ENCODE data around the gene LPCAT1. TPM values are rescaled to one million over a fixed set of nuclear protein-coding genes. Genes with fewer than 3 reads are reported as not detected.
"Not testable (repeated sequence)": the region's sequence is repeated elsewhere in the genome, so short reads cannot be mapped to it uniquely, and the experiment has no call there.

Gene LPCAT1
- total and polyA plus RNA-seq, 8 donors = 5.2 to 229 (median 14.4) TPM

- H3K9me3 ChIP-seq = no peaks in the 10 kb centered on the region
- WGBS, 5 donors = 86 to 91% (median 89%) methylated on average over 16 to 17 of the region's 17 CpGs
- no peak overlapping the region for H3K4me3 ChIP-seq
- H3K36me3 ChIP-seq = peaks cover 0 to 44% (median 38%) of the 10 kb centered on the region in 4 donors
- H3K4me1 ChIP-seq = peaks cover 0 to 36% (median 25%) of the 10 kb centered on the region in 4 donors
- no peak for DNase-seq
- TF ChIP-seq EP300 (IDR thresholded peaks at IDR 0.05) = no peak
- TF ChIP-seq POLR2A (IDR thresholded peaks at IDR 0.05) = no peak
- TF ChIP-seq POLR2AphosphoS5 (IDR thresholded peaks at IDR 0.05) = no peak
- TF ChIP-seq CTCF (IDR thresholded peaks at IDR 0.05) = no peak
- intact Hi-C loops (cut with DNase I; ENCODE audit: low total_unique reads) = no loop called here
- H3K27ac ChIP-seq = no peak overlapping the region
- H3K27me3 ChIP-seq = no peaks in the 10 kb centered on the region
These were observed 16.3 kb downstream of the LPCAT1 start for GRCh38 chr5:1507457-1507856.

- 88 to 97% (median 93%) methylated on average over 11 of the region's 11 CpGs for WGBS, 5 donors
- H3K4me1 ChIP-seq = peaks cover 0 to 41% (median 29%) of the 10 kb centered on the region in 4 donors
- intact Hi-C loops (cut with DNase I; ENCODE audit: low total_unique reads) = no loop called here
- DNase-seq = no peak
- H3K36me3 ChIP-seq = peaks cover 0 to 40% (median 33%) of the 10 kb centered on the region in 4 donors
- TF ChIP-seq POLR2AphosphoS5 (IDR thresholded peaks at IDR 0.05) = no peak
- no peak overlapping the region for H3K27ac ChIP-seq
- no peaks in the 10 kb centered on the region for H3K27me3 ChIP-seq
- no peak overlapping the region for H3K4me3 ChIP-seq
- H3K9me3 ChIP-seq = no peaks in the 10 kb centered on the region
These were observed 16.8 kb downstream of the LPCAT1 start for GRCh38 chr5:1507014-1507375.

GRCh38 chr5:1506242-1507013, 17.3 kb downstream of the LPCAT1 start:
- H3K36me3 ChIP-seq = peaks cover 0 to 35% (median 27%) of the 10 kb centered on the region in 4 donors

GRCh38 chr5:1505506-1506241, 18.1 kb downstream of the LPCAT1 start:
- no peaks in the 10 kb centered on the region for H3K27me3 ChIP-seq
- WGBS, 5 donors = 82 to 87% (median 85%) methylated on average over 15 to 24 of the region's 24 CpGs
- no peaks in the 10 kb centered on the region for H3K9me3 ChIP-seq
- no peak overlapping the region for H3K27ac ChIP-seq
- peaks cover 0 to 34% (median 20%) of the 10 kb centered on the region in 4 donors for H3K36me3 ChIP-seq
- H3K4me3 ChIP-seq = no peak overlapping the region
- no peak for TF ChIP-seq EP300 (IDR thresholded peaks at IDR 0.05)
- TF ChIP-seq POLR2AphosphoS5 (IDR thresholded peaks at IDR 0.05) = no peak
- no peak for TF ChIP-seq CTCF (IDR thresholded peaks at IDR 0.05)
- no peak for TF ChIP-seq POLR2A (IDR thresholded peaks at IDR 0.05)
- peaks cover 4 to 54% (median 40%) of the 10 kb centered on the region in 4 donors for H3K4me1 ChIP-seq
- DNase-seq = no peak
- intact Hi-C loops (cut with DNase I; ENCODE audit: low total_unique reads) = no loop called here

More at GRCh38 chr5:1506242-1507013, 17.3 kb downstream of the LPCAT1 start:
- WGBS, 5 donors = 82 to 93% (median 84%) methylated on average over 20 of the region's 20 CpGs
- H3K27me3 ChIP-seq = no peaks in the 10 kb centered on the region
- no peaks in the 10 kb centered on the region for H3K9me3 ChIP-seq
- DNase-seq = no peak
- TF ChIP-seq CTCF (IDR thresholded peaks at IDR 0.05) = no peak
- TF ChIP-seq POLR2AphosphoS5 (IDR thresholded peaks at IDR 0.05) = no peak
- no peak for TF ChIP-seq POLR2A (IDR thresholded peaks at IDR 0.05)
- no peak for TF ChIP-seq EP300 (IDR thresholded peaks at IDR 0.05)
- intact Hi-C loops (cut with DNase I; ENCODE audit: low total_unique reads) = no loop called here
- no peak overlapping the region for H3K4me3 ChIP-seq
- H3K27ac ChIP-seq = no peak overlapping the region
- peaks cover 0 to 47% (median 33%) of the 10 kb centered on the region in 4 donors for H3K4me1 ChIP-seq

- H3K27me3 ChIP-seq; H3K4me3 ChIP-seq; DNase-seq; intact Hi-C loops (cut with DNase I; ENCODE audit: low total_unique reads); H3K9me3 ChIP-seq; H3K27ac ChIP-seq: not testable (repeated sequence)
- WGBS, 5 donors = 75 to 87% (median 81%) methylated on average over 14 of the region's 14 CpGs
- H3K36me3 ChIP-seq = peaks cover 0 to 28% (median 15%) of the 10 kb centered on the region in 4 donors
- H3K4me1 ChIP-seq = peaks cover 10 to 60% (median 45%) of the 10 kb centered on the region in 4 donors
These were observed 18.7 kb downstream of the LPCAT1 start for GRCh38 chr5:1505089-1505488.

Data from stomach (tissue), 9 donors.